ENCODE results near the gene RAP1GAP.

DNA sequence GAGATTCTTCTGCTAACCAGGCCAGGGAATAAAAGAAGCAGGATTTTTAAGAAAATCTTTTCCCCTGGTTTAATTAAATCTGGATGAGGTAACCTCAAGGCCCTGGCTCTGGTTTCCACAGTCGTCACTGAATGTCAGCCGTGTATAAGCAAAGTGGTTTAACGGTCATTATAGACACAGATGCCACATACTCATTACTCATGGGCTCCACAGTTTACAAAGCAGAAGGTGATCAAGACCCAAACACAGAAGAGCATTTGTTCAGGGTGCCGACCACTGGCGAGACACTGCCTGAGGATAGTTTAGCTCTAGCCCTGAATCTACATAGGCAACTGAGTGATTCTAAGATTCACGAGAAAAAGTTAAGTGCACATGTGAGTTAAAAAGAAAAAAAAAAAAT, 27.8 kb upstream of the RAP1GAP start:
- TF ChIP-seq RXRA (IDR thresholded peaks at IDR 0.05) (no peak), TAF1 (conservative IDR thresholded peaks at IDR 0.05) (no peak)

Data from liver (tissue), 2 donors.